ENCODE data around the gene TNF.

DNA sequence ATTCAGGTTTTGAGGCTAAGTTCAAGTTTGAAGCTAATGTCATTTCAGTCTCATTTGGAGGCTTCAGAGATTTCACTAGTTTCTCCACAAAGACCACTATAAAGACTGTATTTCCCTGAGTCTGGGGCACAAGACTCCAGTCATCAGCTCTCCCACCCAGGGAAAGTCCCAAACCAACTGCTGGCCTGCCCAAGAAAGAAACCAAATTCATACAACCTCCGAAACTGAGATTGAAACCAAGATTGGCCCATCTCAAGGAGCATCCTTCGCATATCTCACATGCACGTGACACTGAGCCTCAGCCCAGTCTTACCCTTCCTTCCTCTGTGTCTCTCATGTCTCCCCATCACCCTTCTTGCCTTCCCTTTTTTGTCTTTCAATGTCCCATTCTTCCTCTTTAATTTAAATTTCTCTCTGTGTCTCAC, 6.8 kb upstream of the TNF start:
- TF ChIP-seq, protein P1, sequence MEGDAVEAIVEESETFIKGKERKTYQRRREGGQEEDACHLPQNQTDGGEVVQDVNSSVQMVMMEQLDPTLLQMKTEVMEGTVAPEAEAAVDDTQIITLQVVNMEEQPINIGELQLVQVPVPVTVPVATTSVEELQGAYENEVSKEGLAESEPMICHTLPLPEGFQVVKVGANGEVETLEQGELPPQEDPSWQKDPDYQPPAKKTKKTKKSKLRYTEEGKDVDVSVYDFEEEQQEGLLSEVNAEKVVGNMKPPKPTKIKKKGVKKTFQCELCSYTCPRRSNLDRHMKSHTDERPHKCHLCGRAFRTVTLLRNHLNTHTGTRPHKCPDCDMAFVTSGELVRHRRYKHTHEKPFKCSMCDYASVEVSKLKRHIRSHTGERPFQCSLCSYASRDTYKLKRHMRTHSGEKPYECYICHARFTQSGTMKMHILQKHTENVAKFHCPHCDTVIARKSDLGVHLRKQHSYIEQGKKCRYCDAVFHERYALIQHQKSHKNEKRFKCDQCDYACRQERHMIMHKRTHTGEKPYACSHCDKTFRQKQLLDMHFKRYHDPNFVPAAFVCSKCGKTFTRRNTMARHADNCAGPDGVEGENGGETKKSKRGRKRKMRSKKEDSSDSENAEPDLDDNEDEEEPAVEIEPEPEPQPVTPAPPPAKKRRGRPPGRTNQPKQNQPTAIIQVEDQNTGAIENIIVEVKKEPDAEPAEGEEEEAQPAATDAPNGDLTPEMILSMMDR (IDR thresholded peaks at IDR 0.05): no peak
- no peak for TF ChIP-seq ZFX (IDR thresholded peaks at IDR 0.05; ENCODE audit: borderline replicate concordance)
